GM06990 (cell line): Measurements from ENCODE around the gene VTI1A.

Source experiments
- DNase-seq: peaks from one replicate; pipeline ENCODE4 v3.0.0-alpha.2; 2011; ENCODE audit not compliant: insufficient read length; ENCODE audit errors: extremely low read depth
- H3K27me3 ChIP-seq: replicated peaks from 2 replicates; pipeline ENCODE4 v1.6.0; 2011; ENCODE audit warnings: low read length; ENCODE audit not compliant: control insufficient read depth, insufficient read depth
- H3K36me3 ChIP-seq: 2 replicates; pipeline ENCODE4 v1.5.1; 2011; ENCODE audit warnings: low read length; ENCODE audit not compliant: control insufficient read depth, insufficient read depth
- H3K4me3 ChIP-seq: replicated peaks from 2 replicates; pipeline ENCODE4 v1.5.1; 2011; ENCODE audit warnings: low read depth, mild to moderate bottlenecking, control low read depth, low read length
- TF ChIP-seq, protein P1 (sequence below): IDR thresholded peaks from 2 replicates; pipeline ENCODE4 v1.5.1; 2011; ENCODE audit warnings: low read length, control low read depth, mild to moderate bottlenecking, inconsistent platforms; ENCODE audit not compliant: insufficient read depth, poor library complexity, severe bottlenecking

VTI1A gene

DNA sequence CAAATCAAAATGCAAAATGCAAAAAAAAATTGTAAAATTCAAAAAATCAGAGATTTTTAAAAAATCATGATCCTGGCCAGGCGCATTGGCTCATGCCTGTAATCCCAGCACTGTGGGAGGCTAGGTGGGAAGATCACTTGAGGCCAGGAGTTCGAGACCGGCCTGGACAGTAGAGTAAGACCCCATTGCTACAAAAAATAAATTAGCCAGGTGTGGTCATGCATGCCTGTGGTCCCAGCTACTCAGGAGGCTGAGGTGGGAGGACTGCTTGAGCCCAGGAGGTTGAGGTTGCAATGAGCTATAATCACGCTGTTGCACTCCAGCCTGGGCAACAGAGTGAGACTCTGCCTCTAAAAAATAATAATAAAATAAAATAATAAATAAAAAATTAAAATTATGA is 347.2 kb downstream of the VTI1A start:
- TF ChIP-seq, protein P1, sequence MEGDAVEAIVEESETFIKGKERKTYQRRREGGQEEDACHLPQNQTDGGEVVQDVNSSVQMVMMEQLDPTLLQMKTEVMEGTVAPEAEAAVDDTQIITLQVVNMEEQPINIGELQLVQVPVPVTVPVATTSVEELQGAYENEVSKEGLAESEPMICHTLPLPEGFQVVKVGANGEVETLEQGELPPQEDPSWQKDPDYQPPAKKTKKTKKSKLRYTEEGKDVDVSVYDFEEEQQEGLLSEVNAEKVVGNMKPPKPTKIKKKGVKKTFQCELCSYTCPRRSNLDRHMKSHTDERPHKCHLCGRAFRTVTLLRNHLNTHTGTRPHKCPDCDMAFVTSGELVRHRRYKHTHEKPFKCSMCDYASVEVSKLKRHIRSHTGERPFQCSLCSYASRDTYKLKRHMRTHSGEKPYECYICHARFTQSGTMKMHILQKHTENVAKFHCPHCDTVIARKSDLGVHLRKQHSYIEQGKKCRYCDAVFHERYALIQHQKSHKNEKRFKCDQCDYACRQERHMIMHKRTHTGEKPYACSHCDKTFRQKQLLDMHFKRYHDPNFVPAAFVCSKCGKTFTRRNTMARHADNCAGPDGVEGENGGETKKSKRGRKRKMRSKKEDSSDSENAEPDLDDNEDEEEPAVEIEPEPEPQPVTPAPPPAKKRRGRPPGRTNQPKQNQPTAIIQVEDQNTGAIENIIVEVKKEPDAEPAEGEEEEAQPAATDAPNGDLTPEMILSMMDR = no peak
- no peak overlapping the region for H3K4me3 ChIP-seq
- H3K36me3 ChIP-seq = no peaks in the 10 kb centered on the region; the same call in 1 of the 2 replicates
- H3K27me3 ChIP-seq = no peaks in the 10 kb centered on the region
- DNase-seq = no peak

DNA sequence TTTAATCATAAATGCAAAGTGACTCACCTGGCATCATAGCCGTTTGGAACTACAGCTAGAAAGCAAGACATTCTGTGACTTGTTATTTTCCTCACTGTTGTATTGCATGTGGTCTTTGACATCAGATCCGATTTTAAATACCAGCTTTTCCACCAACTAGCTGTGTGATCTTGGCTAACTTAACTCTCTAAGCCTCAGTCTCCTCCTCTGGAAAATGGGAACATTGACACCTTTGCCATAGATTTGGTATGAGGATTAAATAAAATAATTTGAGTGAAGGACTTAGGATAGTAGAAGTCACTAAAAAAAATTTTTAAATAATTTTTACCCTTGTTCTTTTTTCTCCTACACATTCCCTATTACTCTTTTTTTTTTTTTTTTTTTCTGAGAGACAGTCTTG is 348.1 kb downstream of the VTI1A start:
- Histone ChIP-seq H3K36me3 (no peaks in the 10 kb centered on the region; the same call in 1 of the 2 replicates), H3K4me3 (no peak overlapping the region), H3K27me3 (no peaks in the 10 kb centered on the region)
- TF ChIP-seq, protein P1 = no peak
- DNase-seq = no peak

DNA sequence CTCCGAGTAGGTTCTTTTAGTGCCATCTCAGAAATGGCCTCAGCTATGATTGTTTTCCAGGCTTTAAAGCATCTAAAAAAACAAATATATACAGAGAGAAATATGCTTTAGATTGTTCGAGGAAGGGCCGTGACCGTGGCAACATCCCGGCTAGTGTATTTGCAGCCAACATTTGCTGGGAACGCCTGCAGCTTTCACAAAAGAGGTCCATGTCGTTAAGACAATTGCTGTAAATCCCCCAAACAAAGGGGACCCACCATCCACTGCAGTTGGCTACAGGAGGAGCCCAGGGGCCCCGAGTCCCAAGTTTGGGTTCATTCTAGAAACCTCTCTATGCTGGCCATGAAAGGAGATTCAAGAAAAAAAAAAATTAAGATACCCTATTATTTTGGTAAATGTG is 350.2 kb downstream of the VTI1A start:
- no peak overlapping the region for H3K4me3 ChIP-seq
- no peaks in the 10 kb centered on the region for H3K27me3 ChIP-seq
- TF ChIP-seq, protein P1 = no peak
- no peak for DNase-seq
- no peaks in the 10 kb centered on the region; the same call in 1 of the 2 replicates for H3K36me3 ChIP-seq

DNA sequence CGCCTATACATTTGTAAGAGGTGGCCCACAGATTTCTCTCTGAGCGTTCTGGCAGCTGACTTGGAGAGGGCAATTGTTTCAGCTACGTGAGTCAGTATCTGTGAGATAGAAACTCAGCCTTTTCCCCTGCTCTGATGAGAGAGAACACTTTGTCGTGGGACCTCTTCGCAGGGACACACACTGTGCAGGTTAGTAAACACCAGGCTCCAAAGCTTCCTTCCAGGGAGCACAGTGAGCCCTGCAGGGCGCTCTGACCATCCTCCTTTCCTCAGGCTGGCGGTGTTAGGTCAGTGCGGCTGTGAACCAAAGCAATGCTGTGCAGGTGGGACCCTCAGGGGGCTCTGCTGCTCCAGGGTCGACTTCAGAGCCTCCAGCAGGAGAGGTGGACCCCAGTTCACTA is 350.8 kb downstream of the VTI1A start:
- Histone ChIP-seq H3K36me3 (no peaks in the 10 kb centered on the region; the same call in 1 of the 2 replicates), H3K27me3 (no peaks in the 10 kb centered on the region), H3K4me3 (no peak overlapping the region)
- DNase-seq = no peak
- TF ChIP-seq, protein P1 = no peak

DNA sequence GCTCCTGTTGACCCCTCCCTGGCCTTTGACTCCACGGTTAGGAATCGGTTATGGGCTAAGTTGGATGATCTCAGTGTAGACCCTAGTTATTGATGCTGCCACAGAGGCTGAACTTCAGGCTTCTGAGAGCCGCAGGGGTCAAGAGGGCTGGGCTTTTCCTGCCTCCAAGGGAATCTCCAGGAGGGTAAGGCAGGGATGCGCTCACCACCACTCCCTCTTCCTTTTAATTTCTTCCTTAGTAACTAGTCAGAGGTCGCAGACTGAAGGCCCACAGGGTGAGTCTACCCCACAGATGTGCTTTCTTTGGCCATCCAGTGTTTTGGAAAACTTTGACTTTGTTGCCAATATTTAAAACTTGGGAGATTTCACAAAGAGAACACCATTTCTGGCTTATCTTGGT is 352.0 kb downstream of the VTI1A start:
- no peaks in the 10 kb centered on the region; the same call in 1 of the 2 replicates for H3K36me3 ChIP-seq
- TF ChIP-seq, protein P1 = no peak
- H3K4me3 ChIP-seq = no peak overlapping the region
- no peak for DNase-seq
- H3K27me3 ChIP-seq = no peaks in the 10 kb centered on the region

DNA sequence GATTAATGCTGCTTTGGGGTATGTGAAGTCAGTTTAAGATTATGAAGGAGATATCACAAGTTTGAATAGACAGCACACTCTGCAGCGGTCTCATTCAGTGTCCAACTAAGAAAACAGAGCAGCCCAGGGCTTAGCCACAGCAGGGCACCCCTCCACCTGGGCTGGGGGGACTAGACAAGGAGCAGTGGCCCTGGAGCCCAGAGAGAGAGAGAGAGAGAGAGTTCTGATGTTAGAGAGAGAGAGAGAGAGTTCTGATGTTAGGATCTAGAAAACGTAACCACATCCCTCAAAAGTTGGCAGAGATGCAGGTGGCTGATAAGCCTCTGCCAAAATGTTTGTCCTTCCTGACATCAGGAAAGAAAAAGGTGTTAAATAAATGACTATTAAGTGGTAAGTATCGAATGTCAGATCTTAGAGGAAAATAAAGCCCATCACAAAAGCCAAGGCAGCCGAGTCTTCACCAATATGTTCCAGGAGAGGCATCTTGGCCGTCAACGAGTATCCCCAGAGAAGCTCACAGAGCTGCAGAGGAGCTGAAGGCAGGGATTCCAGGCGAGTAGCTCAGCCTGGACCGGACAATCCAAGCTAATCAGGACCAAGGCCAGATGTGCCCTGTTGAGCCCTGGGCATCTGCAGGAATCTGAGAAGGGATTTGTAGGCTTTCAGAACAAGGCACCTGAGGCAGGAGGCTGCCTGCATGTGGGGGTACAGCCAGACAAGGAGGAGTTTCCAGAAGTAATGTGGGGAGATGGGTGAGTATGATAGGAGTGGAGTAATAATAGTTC is 352.9 kb downstream of the VTI1A start:
- no peak for DNase-seq
- no peaks in the 10 kb centered on the region; the same call in 1 of the 2 replicates for H3K36me3 ChIP-seq
- H3K27me3 ChIP-seq = no peaks in the 10 kb centered on the region
- no peak overlapping the region for H3K4me3 ChIP-seq
- TF ChIP-seq, protein P1 = no peak
